Cardiac ventricle fibroblast (primary cell): ENCODE measurements around the gene OR2W3. TPM values are rescaled to one million over a fixed set of nuclear protein-coding genes. Genes with fewer than 3 reads are reported as not detected.

Source experiments
- total RNA-seq: library from RNA; depleted of rRNA; stranded (reverse); fragments of >200 nt; gene quantifications from 2 replicates; pipeline ENCODE4 v1.2.3, GENCODE V29; 2015

Gene OR2W3
- not detected in 2 replicates for total RNA-seq

GRCh38 chr1:247895163-247895637, at the start of gene OR2W3:
OR2W3 (plus strand) TSS chr1:247895587; CDS start chr1:247895587, 0 bp downstream.

GRCh38 chr1:247857069-247857984, 38.1 kb upstream of the OR2W3 start, which contains the start of gene TRIM58:
TRIM58 (plus strand) TSS chr1:247857187; CDS start chr1:247857247, 60 bp downstream.

DNA sequence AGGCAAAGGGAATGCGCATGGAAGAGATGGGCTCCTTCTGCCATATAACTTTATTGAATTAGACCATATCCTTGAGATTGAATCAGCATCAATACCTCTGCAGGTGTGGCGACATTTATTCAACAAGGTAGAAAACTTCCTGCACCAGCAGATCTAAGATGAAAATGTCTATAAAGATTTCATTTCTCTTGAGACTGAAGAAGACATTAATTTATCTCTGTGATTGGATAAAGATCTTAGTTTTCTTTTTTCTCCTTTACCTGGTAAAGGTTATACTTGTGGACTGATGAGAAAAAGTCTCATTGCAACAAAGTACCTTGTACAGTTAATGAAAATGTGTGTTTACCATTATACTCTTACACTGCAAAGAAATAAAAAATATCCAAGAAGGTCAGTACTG, 24.6 kb downstream of the OR2W3 start, which contains the start of gene OR2T8:
Gene OR2T8, plus strand, starts transcription at position 301 of the 400 bp plus-strand sequence. CDS start 766 bp downstream, outside the sequence.

GRCh38 chr1:247924868-247925267, 29.5 kb downstream of the OR2W3 start, which contains the start of gene OR2AJ1:
OR2AJ1 (plus strand) TSS chr1:247924889; CDS start chr1:247933769, 8,880 bp downstream.

Other genes starting within 250 kb of the OR2W3 start
- gene OR13G1, start 215.8 kb upstream of the OR2W3 start, total RNA-seq = not detected in 2 replicates
- gene OR6F1, start 178.9 kb upstream of the OR2W3 start, total RNA-seq = not detected in 2 replicates
- gene OR14K1, start 157.0 kb upstream of the OR2W3 start, total RNA-seq = not detected in 2 replicates
- gene OR14A2, start 147.4 kb upstream of the OR2W3 start, total RNA-seq = not detected in 2 replicates
- gene OR1C1, start 135.0 kb upstream of the OR2W3 start, total RNA-seq = not detected in 2 replicates
- gene OR14A16, start 71.5 kb upstream of the OR2W3 start, total RNA-seq = not detected in 2 replicates
- not detected in 2 replicates for gene OR11L1, start 53.7 kb upstream of the OR2W3 start, total RNA-seq
- not detected in 2 replicates for gene TRIM58, start 38.4 kb upstream of the OR2W3 start, total RNA-seq
- not detected in 2 replicates for gene OR2T8, start 24.7 kb downstream of the OR2W3 start, total RNA-seq
- gene OR2AJ1, start 29.3 kb downstream of the OR2W3 start, total RNA-seq = not detected in 2 replicates
- not detected in 2 replicates for gene OR2L8, start 53.3 kb downstream of the OR2W3 start, total RNA-seq
- gene OR2AK2, start 69.6 kb downstream of the OR2W3 start, total RNA-seq = not detected in 2 replicates
- gene OR2L5, start 118.1 kb downstream of the OR2W3 start, total RNA-seq = not detected in 2 replicates
- not detected in 2 replicates for gene OR2L2, start 134.5 kb downstream of the OR2W3 start, total RNA-seq
- not detected in 2 replicates for gene OR2L3, start 151.2 kb downstream of the OR2W3 start, total RNA-seq
- gene OR2L13, start 199.6 kb downstream of the OR2W3 start, total RNA-seq = not detected in 2 replicates
- not detected in 2 replicates for gene OR2M5, start 249.6 kb downstream of the OR2W3 start, total RNA-seq